Osteocyte (in vitro differentiated cells): Measurements from ENCODE around the gene COPS6. TPM values are rescaled to one million over a fixed set of nuclear protein-coding genes. Genes with fewer than 3 reads are reported as not detected.
A peak's percentile ranks its signal among the peaks of the same experiment; 100 is the strongest.
"Not testable (repeated sequence)": the region's sequence is repeated elsewhere in the genome, so short reads cannot be mapped to it uniquely, and the experiment has no call there.

Source experiments
- DNase-seq: peaks from one replicate; pipeline ENCODE4 v3.0.0; 2021; ENCODE audit warnings: mixed read lengths; ENCODE audit not compliant: unreplicated experiment; ENCODE audit errors: extremely low spot score
- H3K27ac Mint-ChIP-seq: one replicate; pipeline ENCODE4 v1.8.0; 2021; ENCODE audit warnings: mild to moderate bottlenecking, mixed read lengths; ENCODE audit not compliant: unreplicated experiment
- H3K27me3 Mint-ChIP-seq: one replicate; pipeline ENCODE4 v1.8.0; 2021; ENCODE audit warnings: mixed read lengths; ENCODE audit not compliant: unreplicated experiment
- H3K36me3 Mint-ChIP-seq: one replicate; pipeline ENCODE4 v1.8.0; 2021; ENCODE audit warnings: mixed read lengths; ENCODE audit not compliant: unreplicated experiment
- H3K4me1 Mint-ChIP-seq: one replicate; pipeline ENCODE4 v1.8.0; 2021; ENCODE audit warnings: mixed read lengths; ENCODE audit not compliant: unreplicated experiment
- H3K4me3 Mint-ChIP-seq: one replicate; pipeline ENCODE4 v1.8.0; 2021; ENCODE audit warnings: mild to moderate bottlenecking, moderate library complexity, mixed read lengths; ENCODE audit not compliant: unreplicated experiment
- H3K9me3 Mint-ChIP-seq: one replicate; pipeline ENCODE4 v1.8.0; 2021; ENCODE audit warnings: mixed read lengths; ENCODE audit not compliant: unreplicated experiment
- total RNA-seq: library from RNA; stranded (reverse); gene quantifications from 2 replicates; pipeline ENCODE4 v1.2.1, GENCODE V29; 2021
- TF ChIP-seq, protein P1 (sequence below): fragments of 200-600 bp; sonication (generic); IDR thresholded peaks from 2 replicates; pipeline ENCODE4 v1.5.0; 2021; ENCODE audit warnings: antibody characterized with exemption, mild to moderate bottlenecking, moderate library complexity

COPS6 gene
- total RNA-seq, 1 donor from 2014 or later, result 93.7 TPM

DNA sequence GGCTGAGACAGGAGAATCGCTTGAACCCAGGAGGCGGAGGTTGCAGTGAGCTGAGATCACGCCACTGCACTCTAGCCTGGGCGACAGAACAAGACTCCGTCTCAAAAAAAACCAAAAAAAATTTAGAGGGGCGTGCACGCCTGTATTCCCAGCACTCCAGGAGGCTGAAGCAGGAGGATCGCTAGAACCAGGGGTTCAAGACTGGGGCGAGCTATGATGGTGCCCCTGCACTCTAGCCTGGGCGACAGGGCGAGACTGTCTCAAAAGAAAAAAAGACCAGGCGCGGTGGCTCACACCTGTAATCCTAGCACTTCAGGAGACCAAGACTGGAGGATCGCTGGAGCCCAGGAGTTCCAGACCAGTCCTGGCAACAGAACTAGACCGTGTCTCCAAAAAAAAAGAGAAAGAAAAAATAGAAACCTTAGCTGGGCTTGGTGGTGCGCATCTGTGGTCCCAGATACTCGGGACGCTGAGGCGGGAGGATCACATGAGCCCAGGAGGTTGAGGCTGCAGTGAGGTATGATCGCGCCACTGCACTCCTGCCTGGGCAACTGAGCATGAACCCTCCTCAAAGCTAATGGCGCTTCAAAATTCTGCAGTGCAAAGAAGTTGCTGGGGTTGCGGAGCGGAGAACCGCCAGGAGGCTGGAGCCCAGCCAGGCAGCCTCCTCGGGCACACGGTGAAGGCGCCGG is 37.6 kb downstream of the COPS6 start:
- H3K9me3 Mint-ChIP-seq, result no peaks in the 10 kb centered on the region
- no peak for DNase-seq
- H3K4me3 Mint-ChIP-seq, result peak overlapping the region; percentile 99
- H3K27me3 Mint-ChIP-seq, result no peaks in the 10 kb centered on the region
- TF ChIP-seq, protein P1, sequence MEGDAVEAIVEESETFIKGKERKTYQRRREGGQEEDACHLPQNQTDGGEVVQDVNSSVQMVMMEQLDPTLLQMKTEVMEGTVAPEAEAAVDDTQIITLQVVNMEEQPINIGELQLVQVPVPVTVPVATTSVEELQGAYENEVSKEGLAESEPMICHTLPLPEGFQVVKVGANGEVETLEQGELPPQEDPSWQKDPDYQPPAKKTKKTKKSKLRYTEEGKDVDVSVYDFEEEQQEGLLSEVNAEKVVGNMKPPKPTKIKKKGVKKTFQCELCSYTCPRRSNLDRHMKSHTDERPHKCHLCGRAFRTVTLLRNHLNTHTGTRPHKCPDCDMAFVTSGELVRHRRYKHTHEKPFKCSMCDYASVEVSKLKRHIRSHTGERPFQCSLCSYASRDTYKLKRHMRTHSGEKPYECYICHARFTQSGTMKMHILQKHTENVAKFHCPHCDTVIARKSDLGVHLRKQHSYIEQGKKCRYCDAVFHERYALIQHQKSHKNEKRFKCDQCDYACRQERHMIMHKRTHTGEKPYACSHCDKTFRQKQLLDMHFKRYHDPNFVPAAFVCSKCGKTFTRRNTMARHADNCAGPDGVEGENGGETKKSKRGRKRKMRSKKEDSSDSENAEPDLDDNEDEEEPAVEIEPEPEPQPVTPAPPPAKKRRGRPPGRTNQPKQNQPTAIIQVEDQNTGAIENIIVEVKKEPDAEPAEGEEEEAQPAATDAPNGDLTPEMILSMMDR, result no peak
- no peaks in the 10 kb centered on the region for H3K36me3 Mint-ChIP-seq
- peaks cover 21% of the 10 kb centered on the region for H3K4me1 Mint-ChIP-seq
- peak overlapping the region; percentile 100 for H3K27ac Mint-ChIP-seq

DNA sequence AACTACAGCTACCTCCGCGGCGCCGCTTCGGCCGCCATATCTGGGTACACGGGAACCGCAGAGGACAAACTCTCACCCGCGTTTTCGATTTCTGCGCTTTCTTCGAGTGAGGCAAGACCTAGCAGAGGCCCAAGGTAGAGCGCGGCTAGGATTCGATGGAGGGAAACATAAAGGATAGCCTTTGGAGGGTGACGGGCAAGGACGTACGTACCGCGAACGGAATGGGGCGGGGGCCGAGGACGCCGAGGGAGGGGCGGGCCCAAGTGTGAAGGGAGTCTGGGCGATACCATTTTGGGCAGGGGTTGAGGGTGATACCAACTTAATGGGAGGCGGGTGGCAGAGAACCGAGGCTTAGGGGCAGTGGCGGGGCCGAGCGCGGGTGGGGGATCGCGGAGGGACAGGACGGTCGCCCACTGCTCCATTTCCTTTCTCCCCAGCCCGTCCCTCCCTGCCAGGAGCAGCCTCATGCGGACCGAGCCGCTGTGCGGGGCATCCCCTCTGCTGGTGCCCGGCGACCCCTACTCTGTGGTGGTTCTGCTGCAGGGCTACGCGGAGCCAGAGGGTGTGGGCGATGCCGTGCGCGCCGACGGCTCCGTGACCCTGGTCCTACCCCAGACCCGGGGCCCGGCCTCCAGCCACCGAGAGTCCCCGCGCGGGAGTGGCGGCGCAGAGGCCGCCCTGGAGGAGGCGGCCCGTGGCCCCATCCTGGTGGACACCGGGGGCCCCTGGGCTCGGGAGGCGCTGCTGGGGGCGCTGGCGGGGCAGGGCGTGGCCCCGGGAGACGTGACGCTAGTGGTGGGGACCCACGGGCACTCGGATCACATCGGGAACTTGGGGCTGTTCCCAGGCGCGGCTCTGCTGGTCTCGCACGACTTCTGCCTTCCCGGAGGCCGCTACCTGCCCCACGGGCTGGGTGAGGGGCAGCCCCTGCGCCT is 38.4 kb downstream of the COPS6 start, which contains the start of gene MBLAC1:
Gene MBLAC1 (plus strand): TSS at position 37 of the 935 bp plus-strand sequence. CDS start 429 bp downstream, at position 466.
- peak within 1 kb of the TSS; percentile 100 for H3K27ac Mint-ChIP-seq
- H3K4me3 Mint-ChIP-seq, result peak within 1 kb of the TSS; percentile 99
- no peaks in the 10 kb centered on the region for H3K9me3 Mint-ChIP-seq
- peak; percentile 95 for DNase-seq
- peaks cover 23% of the 10 kb centered on the region for H3K4me1 Mint-ChIP-seq
- TF ChIP-seq, protein P1, result no peak
- no peaks in the 10 kb centered on the region for H3K36me3 Mint-ChIP-seq
- no peaks in the 10 kb centered on the region for H3K27me3 Mint-ChIP-seq

DNA sequence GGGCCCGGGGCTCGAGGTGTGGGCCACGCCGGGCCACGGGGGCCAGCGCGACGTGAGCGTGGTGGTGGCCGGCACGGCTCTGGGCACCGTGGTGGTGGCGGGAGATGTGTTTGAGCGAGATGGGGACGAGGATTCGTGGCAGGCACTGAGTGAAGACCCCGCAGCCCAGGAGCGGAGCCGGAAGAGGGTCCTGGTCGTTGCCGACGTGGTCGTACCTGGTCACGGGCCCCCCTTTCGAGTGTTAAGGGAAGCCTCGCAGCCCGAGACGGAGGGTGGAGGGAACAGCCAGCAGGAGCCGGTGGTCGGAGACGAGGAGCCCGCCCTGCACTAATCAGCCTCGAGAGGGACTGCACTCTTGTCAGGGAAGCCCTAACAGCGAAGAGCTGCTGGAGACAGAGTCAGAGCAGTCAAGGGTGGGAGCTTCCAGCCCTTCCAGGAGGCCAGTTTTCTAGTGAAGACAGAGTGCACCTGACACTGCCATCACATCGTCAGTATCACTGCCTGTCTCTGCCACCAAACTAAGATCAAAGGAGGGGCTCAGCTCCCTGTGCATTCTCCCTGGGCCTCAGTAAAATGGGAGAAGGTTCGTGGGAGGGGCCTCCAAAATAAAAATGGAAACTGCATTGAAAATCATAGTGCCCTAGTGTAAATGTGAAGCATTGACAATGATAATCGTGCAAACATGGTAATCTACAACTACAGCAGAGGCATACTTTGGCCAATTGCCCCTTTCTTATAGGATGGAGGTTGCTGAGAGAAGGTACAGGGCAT is 39.3 kb downstream of the COPS6 start:
- no peaks in the 10 kb centered on the region for H3K27me3 Mint-ChIP-seq
- peak overlapping the region; percentile 99 for H3K4me3 Mint-ChIP-seq
- peak overlapping the region; percentile 58 for H3K27ac Mint-ChIP-seq
- H3K36me3 Mint-ChIP-seq, result no peaks in the 10 kb centered on the region
- no peaks in the 10 kb centered on the region for H3K9me3 Mint-ChIP-seq
- TF ChIP-seq, protein P1, result no peak
- H3K4me1 Mint-ChIP-seq, result peaks cover 29% of the 10 kb centered on the region
- DNase-seq, result no peak

DNA sequence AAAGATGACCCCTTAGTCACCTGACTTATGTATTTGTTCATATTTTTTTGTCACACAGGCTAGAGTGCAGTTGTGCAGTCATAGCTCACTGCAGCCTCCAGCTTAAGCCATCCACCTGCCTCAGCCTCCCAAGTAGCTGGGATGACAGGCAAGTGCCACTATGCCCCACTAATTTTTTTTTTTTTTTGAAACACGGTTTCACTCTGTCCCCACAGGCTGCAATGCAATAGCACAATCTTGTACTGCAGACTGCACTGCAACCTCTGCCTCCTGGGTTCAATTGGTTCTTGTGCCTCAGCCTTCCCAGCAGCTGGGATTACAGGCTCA is 39.8 kb downstream of the COPS6 start:
- Mint-ChIP-seq H3K9me3 (no peaks in the 10 kb centered on the region), H3K4me1 (peaks cover 29% of the 10 kb centered on the region), H3K27ac (no peak overlapping the region), H3K36me3 (no peaks in the 10 kb centered on the region), H3K4me3 (no peak overlapping the region), H3K27me3 (no peaks in the 10 kb centered on the region)
- no peak for DNase-seq
- TF ChIP-seq, protein P1, result no peak

DNA sequence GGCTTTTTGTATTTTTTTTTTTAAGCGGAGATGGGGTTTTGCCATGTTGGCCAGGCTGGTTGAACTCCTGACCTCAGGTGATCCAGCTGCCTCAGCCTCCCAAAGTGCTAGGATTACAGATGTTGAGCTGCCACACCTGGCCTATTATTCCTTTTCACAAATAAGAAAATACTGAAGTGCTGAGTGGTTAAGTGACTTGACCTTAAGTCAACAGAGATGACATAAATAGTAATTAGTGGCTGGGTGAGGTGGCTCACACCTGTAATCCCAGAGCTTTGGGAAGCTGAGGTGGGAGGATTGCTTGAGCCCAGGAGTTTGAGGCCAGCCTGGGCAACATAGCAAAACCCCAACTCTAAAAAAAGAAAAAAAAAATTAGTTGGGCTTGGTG is 41.4 kb downstream of the COPS6 start:
- H3K27me3 Mint-ChIP-seq, DNase-seq, H3K4me3 Mint-ChIP-seq, H3K9me3 Mint-ChIP-seq, H3K36me3 Mint-ChIP-seq, H3K27ac Mint-ChIP-seq: not testable (repeated sequence)
- H3K4me1 Mint-ChIP-seq, result peaks cover 29% of the 10 kb centered on the region
